GM18909 (cell line): Measurements from ENCODE around the gene PKP4.

Experiments
- ATAC-seq: cut with Tn5 transposase; IDR thresholded peaks from one replicate; pipeline ENCODE4 v1.9.1; 2021; ENCODE audit warnings: mild to moderate bottlenecking; ENCODE audit not compliant: unreplicated experiment, poor library complexity

Gene PKP4

DNA sequence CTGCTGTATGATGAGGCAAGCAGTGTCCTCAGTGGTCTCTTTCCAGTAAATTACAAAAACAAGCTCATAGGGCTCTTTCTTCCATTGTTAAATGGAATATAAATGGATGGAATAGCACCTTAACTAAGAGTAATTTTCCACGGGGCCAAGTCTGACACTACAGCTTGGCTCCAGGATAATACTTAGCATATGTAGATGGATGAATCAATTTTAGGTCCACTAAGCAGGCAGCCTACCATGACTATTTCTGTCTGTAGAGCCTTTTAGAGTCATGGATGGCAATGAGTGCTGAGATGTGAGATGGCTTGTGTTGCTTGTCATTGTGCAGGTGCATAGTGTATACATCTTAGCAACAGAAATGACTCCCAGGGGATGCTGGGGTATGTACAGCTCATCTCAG, 125.9 kb downstream of the PKP4 start:
- ATAC-seq: no peak

DNA sequence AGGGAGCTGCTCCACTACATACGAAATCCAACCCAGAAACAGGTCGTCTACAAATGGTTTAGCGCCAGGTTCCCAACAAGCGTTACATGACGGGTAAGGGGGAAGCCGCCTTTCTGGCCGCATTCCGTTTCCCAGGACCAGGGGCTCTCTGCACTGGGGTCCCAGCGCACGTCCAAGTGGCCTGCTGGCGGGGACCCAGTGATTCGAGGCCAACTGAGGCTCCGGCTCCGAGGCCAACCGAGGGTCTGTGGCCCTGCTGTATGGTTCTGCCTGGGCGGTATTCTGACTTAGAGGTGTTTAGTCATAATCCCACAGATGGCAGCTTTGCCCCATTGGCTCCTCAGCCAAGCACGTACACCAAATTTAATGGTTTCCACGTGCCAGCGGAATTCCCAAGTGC, 127.2 kb downstream of the PKP4 start:
- no peak for ATAC-seq

DNA sequence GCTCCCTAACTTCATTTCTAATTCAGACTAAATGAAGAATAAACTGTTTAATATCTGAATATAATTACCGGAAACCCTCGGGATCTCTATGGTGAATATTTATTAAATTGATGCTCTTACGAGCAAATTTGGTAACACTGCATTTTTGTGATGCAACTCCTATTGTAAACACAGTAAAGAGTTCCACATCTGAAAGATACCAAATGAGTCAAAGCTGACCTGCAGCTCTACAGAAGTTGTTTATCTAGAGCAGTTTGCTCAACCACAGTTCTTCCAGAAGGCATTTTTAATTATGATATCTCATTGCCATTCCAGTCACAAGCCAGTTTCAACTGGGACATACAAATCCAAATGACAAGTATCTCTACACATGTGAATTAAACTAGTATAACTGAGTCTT, 129.7 kb downstream of the PKP4 start:
- ATAC-seq: no peak

DNA sequence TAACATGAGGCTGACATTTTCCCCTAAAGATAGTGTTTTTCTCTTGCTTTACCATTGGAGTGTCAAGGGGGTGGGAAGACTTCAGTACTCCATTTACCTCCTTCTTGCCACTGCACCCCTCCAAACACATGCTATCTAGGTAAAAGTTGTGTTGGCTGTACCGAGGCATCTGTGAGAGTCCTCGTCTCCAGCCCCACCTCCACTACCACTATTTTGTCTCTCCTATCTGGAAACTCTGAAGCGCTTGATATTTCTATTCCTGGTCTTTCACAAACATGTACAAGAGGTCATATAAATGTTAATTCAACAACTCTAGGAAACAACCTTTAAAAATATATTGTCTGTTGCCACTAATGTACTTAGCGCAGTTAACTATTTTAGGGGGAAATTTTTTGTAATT, 132.6 kb downstream of the PKP4 start:
- no peak for ATAC-seq

DNA sequence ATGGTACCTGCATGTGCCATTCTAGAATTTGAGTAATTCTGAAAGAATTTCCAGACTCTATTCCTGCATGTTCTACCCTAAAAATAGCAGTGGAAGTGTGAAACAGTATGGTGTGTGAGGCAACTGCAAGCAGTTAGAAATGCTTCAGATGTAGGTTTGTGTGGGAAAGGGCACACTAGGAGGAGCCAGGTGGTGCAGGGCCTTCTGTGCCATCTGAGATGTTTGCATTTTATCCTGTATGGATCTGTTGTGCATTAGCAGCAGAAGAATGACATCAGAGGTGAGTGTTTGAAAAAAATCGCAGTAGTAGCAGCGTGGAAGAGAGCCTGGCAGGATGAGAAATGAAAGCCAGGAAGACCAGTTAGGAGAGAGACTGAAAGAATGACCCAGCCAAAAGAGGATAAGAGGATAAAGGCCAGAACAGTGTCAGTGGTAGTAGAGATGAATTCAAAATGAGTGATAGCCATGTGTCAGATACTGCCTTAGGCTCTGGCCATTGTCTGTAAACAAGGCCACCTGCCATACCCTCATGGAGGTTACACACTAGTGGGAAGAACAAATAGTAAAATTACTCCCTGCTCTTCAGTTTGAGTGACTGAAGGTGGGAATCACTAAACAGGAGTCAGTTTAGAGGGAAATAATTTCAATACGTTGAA, 142.2 kb downstream of the PKP4 start:
- ATAC-seq: no peak

DNA sequence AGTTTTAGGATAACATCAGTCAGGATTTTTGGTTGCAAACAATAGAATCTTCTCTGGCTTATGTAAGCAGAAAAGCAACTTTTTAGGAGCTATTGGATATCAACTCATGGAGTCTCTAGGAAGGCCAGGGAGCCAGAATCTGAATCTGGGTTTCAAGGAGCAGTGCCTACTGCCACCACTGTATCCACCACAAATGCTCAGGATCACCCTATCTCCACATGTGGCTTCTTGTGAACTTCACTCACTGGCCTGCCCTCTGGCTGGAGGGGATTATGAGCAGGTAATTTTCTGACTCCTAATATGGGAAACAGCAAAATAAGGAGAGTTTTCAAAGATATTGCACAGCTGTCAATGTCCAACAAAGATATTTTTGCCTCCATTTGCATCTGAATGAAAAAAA, 142.9 kb downstream of the PKP4 start:
- no peak for ATAC-seq

DNA sequence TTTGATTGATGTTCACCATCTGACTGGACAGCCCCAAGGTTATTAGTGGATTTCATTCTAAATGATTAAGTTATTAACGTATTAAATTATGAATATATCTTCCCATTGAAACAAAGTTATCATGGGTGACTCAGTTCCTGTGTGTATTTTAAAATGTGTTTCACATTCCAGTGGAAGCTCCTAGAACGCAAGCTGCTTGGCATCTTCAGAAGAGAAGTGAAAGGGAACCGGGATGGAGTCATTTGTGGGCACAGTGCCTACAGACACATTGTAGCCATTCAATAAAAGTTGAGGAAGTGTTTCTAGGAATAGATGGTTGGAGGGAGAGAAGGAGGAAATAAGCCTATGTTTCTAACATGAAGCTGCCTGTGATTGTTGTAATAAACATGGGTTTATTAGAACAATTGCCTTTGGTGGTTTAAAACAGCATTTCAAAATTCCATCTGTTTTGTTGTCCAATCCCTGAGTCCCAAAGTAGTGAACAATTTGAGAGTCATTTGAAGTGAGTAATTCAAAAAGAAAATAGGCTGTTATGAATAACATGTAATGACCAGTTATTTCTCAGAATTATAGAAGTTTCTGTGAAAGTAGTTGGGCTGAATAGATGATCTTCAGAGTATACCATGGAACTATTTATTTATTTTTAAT, 143.5 kb downstream of the PKP4 start:
- no peak for ATAC-seq

DNA sequence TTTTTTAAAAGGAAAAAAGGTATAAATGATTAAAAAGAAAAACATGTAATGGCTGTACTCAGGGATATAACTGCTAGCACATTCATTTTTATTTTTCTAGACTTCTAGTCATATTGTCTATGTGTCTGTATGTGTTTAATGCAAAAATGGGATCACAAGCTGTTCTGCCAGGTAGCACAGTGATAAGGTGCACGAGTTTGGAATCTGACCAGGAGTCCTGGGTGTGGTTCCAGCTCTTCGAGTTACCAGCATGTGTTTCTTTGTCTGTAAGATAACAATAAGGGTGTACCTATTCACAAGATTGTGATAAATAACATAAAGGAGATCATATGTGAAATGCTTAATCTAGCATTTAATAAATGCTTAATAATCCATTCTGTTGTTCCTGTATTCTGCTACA, 145.3 kb downstream of the PKP4 start:
- no peak for ATAC-seq

DNA sequence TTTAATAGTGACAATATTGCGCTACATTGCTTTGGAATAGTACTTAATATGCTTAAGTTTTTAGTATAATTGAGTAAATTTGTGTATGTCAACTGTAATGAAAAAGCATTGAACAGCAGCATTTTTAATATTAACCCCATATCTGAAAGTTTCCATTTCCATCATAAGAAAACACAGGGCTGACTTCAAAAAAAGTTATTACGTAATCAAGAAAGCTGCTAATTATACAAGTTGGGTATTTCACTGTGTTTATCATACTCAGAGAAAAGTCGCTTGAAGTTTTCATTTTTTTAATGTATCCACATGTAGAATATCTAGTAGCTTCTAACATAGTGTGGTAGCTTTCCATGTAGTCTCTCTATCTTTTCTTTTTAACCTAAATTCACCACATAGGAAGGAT, 146.5 kb downstream of the PKP4 start:
- no peak for ATAC-seq

DNA sequence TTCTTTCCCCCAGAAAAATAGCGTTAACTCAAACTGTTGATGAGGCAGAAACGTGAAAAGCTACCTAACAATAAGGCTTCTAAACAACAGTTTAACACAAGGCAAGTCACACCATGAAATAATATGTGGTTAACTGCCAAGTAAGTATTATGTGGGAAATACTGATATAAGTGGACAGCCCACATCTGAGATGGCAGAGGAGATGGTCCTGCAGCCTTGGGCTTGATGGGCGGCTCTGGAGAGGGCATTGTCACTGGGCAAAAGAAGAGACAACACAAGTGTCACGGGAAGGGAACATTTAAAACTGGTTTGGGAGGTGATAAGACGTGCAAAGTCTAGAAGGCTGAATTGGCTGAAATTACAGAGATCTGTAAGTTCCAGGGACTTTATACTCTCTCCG, 147.2 kb downstream of the PKP4 start:
- ATAC-seq: no peak

DNA sequence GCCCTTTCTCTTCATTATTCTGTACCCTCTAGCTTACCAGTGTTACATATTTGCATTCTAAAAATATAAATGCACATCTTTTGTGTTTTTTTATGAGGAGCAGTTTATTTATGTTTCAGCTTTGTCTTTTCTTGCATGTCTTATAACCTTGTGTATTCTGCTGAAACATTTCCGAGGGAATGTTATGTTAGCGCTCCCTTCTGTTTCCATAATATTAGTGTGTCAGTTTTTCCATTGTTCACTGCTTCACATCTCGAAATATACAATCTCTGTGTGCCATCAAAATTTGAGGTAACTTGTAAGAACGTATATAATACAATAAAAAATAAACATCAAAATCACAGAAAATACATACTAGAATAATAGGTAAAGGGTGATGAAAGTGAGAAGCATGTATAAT, 153.3 kb downstream of the PKP4 start:
- ATAC-seq: no peak

DNA sequence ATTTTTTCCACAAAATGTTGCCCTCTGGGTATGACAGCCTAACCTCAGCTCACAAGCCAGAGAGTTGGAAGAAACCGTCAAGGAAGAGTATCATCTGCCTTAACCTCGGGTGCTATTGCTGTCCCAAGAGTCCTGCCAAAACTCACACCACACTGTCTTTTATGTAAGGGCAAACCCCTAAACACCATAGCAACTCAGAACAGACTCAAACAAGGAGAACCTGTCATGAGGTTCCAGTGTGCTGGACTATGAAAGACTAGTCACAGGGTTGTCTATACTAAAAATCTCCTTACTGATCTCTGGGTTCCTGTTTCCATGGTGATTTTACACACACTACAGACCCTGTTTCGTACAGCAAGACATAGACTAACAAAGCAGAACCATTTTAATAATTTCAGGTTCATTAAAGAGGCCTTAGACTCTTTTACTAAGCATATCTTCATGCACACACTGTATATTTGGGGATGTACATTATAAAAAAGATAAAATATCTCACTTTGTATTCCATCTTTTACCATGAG, 159.8 kb downstream of the PKP4 start:
- ATAC-seq: no peak

DNA sequence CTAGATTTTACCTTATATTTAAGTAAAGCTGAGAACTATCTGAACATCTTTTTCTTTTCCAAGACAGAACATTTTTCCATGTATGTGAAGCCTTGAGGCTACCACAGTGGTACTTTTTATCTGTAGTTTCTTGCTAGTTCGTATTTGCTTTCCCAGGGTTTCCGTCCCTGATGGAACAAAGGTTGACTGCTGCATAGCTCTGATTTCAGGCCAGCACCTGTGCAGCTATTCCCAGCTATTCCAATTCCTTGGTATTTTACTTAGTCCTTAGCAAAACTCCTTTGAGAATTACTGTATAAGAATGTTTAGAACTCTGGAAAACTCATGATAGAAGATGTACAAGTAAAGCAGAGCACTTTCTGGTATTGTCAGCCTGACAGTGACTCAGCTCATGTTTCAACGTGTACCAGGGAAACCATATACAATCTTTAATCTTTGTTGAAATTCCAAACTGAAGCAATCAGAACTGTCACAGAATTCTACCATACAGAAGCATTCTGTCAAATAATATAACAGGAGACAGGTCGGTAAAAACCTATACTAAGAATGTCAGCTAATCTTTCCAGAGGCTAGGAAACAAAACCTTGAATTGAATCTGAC, 162.2 kb downstream of the PKP4 start:
- no peak for ATAC-seq

DNA sequence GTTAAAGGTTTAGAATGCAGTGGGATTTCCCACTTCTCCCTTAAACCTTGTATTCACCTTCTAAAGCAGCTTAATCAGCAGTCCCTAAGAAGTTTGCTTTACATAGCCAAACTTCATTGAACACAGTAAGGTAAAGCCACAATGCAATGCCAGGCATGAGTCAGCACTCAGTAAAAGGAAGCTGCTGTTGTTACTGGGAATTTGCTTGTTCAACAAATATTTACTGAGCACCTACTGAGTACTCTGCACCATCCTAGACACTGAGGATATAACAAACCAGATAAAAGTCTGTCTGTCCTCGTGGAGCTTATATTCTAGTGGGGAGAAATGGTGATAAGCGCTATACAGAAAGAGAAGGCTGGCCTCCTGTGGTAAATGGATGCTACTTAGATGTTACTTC, 162.7 kb downstream of the PKP4 start:
- ATAC-seq: no peak

DNA sequence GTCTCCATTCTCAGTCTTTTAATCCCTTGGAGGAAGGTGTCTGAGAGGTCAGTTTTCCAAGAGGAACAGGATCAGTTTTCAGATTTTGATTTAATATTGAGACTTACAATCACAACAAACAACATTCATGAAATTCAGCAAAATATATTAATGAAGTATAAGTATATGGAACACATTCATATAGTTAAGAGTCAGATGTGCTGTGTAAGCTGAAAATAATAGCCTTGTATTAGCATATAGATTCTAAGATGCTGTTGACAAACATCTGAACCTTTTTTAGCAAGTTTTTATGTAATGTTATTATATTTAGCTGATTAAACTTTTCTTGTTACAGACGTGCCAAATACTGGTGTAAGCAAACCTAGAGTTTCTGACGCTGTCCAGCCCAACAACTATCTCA, 163.9 kb downstream of the PKP4 start:
- ATAC-seq: no peak

DNA sequence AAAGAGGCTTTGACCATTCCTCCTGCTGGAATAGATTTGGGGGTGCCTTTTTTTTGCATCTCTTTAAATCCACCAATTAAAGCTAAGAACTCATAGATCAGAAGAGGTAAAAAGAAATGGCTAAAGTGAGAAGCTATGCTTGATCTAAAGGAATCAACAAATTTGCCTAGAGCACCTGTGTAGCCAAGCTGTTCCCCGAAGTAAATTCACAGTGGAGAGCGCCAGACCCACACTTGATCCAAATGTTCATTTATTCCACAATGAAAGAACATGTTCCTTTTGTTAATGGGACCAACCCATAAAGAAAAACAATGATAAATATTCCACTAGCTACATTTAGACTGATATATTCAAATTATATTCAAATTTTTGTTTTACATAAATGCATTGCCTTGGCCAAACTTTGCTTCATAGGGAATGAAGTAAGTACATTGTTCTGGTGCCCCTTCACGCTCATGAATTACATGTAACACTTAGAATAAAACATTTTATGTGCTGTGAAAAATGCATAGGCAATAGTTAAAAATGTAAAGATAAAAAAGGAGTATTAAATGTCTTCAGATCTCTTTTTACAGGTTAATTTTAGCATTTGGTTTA, 167.4 kb downstream of the PKP4 start:
- no peak for ATAC-seq

DNA sequence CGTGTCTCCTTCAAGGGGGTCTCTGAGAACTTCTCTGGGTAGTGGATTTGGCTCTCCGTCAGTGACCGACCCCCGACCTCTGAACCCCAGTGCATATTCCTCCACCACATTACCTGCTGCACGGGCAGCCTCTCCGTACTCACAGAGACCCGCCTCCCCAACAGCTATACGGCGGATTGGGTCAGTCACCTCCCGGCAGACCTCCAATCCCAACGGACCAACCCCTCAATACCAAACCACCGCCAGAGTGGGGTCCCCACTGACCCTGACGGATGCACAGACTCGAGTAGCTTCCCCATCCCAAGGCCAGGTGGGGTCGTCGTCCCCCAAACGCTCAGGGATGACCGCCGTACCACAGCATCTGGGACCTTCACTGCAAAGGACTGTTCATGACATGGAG, 168.2 kb downstream of the PKP4 start:
- ATAC-seq: no peak

DNA sequence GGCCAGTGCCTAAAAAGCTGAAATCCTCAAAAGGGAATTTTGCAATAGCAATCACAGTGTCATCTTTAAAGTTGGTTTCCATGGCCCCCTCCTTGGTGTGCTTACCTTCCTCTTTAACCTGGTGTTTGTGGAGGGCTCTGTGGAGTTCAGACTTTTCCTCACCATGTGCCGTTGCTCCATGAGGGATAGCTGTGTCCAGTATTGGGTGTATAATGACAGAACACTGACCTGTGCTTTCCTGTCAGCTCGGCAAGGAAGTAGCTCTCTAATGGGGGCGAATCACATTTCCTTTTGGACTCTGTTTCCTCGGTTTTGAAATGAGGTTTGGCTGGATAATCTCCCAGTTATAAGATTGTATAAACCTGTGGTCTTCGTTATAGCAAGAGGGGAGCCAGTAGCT, 172.4 kb downstream of the PKP4 start:
- no peak for ATAC-seq

DNA sequence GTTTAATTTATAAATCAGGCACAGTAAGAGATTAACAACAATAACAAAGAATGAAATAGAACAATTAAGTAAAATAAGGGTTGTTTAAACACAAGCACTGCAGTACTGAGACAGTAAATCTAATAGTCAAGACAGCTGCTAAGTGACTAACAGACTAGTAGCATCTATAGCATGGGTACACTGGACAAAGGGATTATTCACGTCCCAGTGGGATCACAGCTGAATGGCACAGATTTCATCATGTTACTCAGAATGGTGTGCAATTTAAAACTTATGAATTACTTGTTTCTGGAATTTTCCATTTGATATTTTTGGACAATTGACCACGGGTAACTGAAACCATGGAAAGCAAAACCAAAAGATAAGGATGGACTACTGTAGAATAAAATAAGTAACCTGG, 176.5 kb downstream of the PKP4 start:
- ATAC-seq: no peak

DNA sequence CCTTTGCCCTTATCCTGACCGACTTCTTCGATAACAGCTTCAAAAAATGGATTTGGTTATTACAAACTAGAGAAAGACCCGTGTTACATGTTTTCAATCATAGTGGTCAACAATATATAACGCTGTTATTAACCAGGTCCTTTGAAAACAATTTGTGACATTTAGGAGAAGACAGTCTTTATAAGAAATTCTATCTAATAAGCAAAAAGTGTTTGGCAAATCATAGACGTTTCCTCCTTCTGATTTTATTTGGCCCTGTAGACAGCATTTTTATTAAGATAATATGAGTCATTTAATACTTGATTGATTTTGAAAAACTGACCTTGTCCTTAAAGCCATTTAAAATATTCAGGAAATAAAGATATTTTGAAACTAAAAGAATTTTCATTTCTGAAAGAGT, 177.9 kb downstream of the PKP4 start:
- no peak for ATAC-seq

DNA sequence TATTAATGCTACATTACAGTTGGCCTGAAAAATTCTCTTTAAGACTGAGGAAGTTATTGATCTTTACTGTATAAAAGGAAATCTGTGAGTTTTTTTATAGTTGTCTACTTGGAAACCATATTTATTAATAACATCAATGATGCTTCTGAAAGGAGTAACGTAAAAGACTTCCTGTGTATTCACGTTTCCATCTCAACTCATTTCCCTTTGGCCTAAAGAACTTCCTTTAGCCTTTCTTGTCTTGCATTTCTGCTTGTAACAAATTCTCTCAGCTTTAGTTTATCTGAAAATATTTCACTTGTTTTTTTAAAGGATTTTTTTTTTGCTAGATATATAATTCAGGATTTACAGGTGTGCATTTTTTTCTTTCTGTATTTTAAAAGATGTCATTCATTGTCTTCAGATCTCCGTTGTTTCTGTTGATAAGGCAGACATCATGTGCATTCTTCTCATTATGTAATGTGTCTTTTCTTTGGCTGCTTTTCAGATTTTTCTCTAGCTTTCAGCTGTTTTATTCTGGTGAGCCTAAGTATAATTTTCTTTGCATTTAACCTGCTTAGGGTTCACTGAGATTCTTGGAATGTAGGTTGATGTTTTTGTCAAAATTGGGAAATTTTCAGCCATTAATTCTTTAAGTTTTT, 179.3 kb downstream of the PKP4 start:
- ATAC-seq: no peak
